ENCODE data around the gene INO80. TPM values are rescaled to one million over a fixed set of nuclear protein-coding genes. Genes with fewer than 3 reads are reported as not detected.

The INO80 gene
- total and polyA plus RNA-seq, 2 donors (not counting 1 experiment from before 2014, with no cell fraction given) = 5.7 to 34.0 TPM

GRCh38 chr15:40982855-40983254, 133.2 kb downstream of the INO80 start:
- no peaks in the 10 kb centered on the region for H4K20me1 ChIP-seq (ENCODE audit: control insufficient read depth, extremely low read depth, insufficient read depth, low read length)
- TF ChIP-seq CTCF (conservative IDR thresholded peaks at IDR 0.05 in 1 of 2, IDR thresholded peaks at IDR 0.05 in 1 of 2; ENCODE audit: low read depth in 1 of 2, low read length in 2 of 2) (no peak), EZH2 (IDR thresholded peaks at IDR 0.05; ENCODE audit: low read length, missing control alignments) (no peak)
- DNase-seq (ENCODE audit: low read depth in 2 of 2) = peak; percentile 80 to 90
- peaks cover 26% of the 10 kb centered on the region for H3K36me3 ChIP-seq (ENCODE audit: control insufficient read depth, insufficient read depth, low read length)
- H3K9me3 ChIP-seq (ENCODE audit: control insufficient read depth, insufficient read depth, low read depth, low read length) = no peaks in the 10 kb centered on the region
- no peak overlapping the region for H3K4me2 ChIP-seq (ENCODE audit: extremely low read depth, insufficient read depth, low read length)
- H3K4me1 ChIP-seq (ENCODE audit: control insufficient read depth, extremely low read depth, insufficient read depth, low read length) = peaks cover 25% of the 10 kb centered on the region
- H3K4me3 ChIP-seq (replicated peaks in 1 of 4; ENCODE audit: control extremely low read depth in 1 of 4, insufficient read depth in 1 of 4, low read depth in 3 of 4, low read length in 4 of 4) = no peak overlapping the region
- H3K27ac ChIP-seq (ENCODE audit: insufficient read depth, low read length) = peak overlapping the region; percentile 94
- no peaks in the 10 kb centered on the region for H3K27me3 ChIP-seq (ENCODE audit: control insufficient read depth, insufficient read depth, low read length)
- H2AFZ ChIP-seq (ENCODE audit: low read length) = no peak overlapping the region
- no peaks in the 10 kb centered on the region for H3K79me2 ChIP-seq (ENCODE audit: control insufficient read depth, insufficient read depth, low read length)
- H3K9ac ChIP-seq (ENCODE audit: insufficient read depth, low read length) = no peak overlapping the region

- Histone ChIP-seq H2AFZ (ENCODE audit: low read length) (no peak overlapping the region), H3K79me2 (ENCODE audit: control insufficient read depth, insufficient read depth, low read length) (no peaks in the 10 kb centered on the region), H3K9ac (ENCODE audit: insufficient read depth, low read length) (no peak overlapping the region), H3K36me3 (ENCODE audit: control insufficient read depth, insufficient read depth, low read length) (peaks cover 31% of the 10 kb centered on the region), H3K4me2 (ENCODE audit: extremely low read depth, insufficient read depth, low read length) (no peak overlapping the region), H3K9me3 (ENCODE audit: control insufficient read depth, insufficient read depth, low read depth, low read length) (no peaks in the 10 kb centered on the region), H3K27ac (ENCODE audit: insufficient read depth, low read length) (no peak overlapping the region), H3K27me3 (ENCODE audit: control insufficient read depth, insufficient read depth, low read length) (no peaks in the 10 kb centered on the region), H3K4me3 (replicated peaks in 1 of 4; ENCODE audit: control extremely low read depth in 1 of 4, insufficient read depth in 1 of 4, low read depth in 3 of 4, low read length in 4 of 4) (no peak overlapping the region), H4K20me1 (ENCODE audit: control insufficient read depth, extremely low read depth, insufficient read depth, low read length) (no peaks in the 10 kb centered on the region), H3K4me1 (ENCODE audit: control insufficient read depth, extremely low read depth, insufficient read depth, low read length) (peaks cover 25% of the 10 kb centered on the region)
- TF ChIP-seq CTCF (conservative IDR thresholded peaks at IDR 0.05 in 1 of 2, IDR thresholded peaks at IDR 0.05 in 1 of 2; ENCODE audit: low read depth in 1 of 2, low read length in 2 of 2) = no peak
- no peak for TF ChIP-seq EZH2 (IDR thresholded peaks at IDR 0.05; ENCODE audit: low read length, missing control alignments)
- DNase-seq (ENCODE audit: low read depth in 2 of 2) = no peak
These were observed 134.9 kb downstream of the INO80 start for GRCh38 chr15:40981186-40981585.

- H3K9me3 ChIP-seq (ENCODE audit: control insufficient read depth, insufficient read depth, low read depth, low read length) = no peaks in the 10 kb centered on the region
- H3K4me2 ChIP-seq (ENCODE audit: extremely low read depth, insufficient read depth, low read length) = no peak overlapping the region
- H3K4me3 ChIP-seq (replicated peaks in 1 of 4; ENCODE audit: control extremely low read depth in 1 of 4, insufficient read depth in 1 of 4, low read depth in 3 of 4, low read length in 4 of 4) = no peak overlapping the region
- H2AFZ ChIP-seq (ENCODE audit: low read length) = no peak overlapping the region
- H3K9ac ChIP-seq (ENCODE audit: insufficient read depth, low read length) = no peak overlapping the region
- H3K36me3 ChIP-seq (ENCODE audit: control insufficient read depth, insufficient read depth, low read length) = peaks cover 25% of the 10 kb centered on the region
- no peak overlapping the region for H3K27ac ChIP-seq (ENCODE audit: insufficient read depth, low read length)
- no peaks in the 10 kb centered on the region for H3K79me2 ChIP-seq (ENCODE audit: control insufficient read depth, insufficient read depth, low read length)
- DNase-seq (ENCODE audit: low read depth in 2 of 2) = no peak
- H4K20me1 ChIP-seq (ENCODE audit: control insufficient read depth, extremely low read depth, insufficient read depth, low read length) = no peaks in the 10 kb centered on the region
- H3K4me1 ChIP-seq (ENCODE audit: control insufficient read depth, extremely low read depth, insufficient read depth, low read length) = peaks cover 9% of the 10 kb centered on the region
- TF ChIP-seq EZH2 (IDR thresholded peaks at IDR 0.05; ENCODE audit: low read length, missing control alignments) (no peak), CTCF (conservative IDR thresholded peaks at IDR 0.05 in 1 of 2, IDR thresholded peaks at IDR 0.05 in 1 of 2; ENCODE audit: low read depth in 1 of 2, low read length in 2 of 2) (no peak)
- no peaks in the 10 kb centered on the region for H3K27me3 ChIP-seq (ENCODE audit: control insufficient read depth, insufficient read depth, low read length)
These were observed 137.5 kb downstream of the INO80 start for GRCh38 chr15:40978562-40978961.

All from fibroblast of lung (primary cell).